Measurements from ENCODE around the gene CWC27. TPM values are rescaled to one million over a fixed set of nuclear protein-coding genes. Genes with fewer than 3 reads are reported as not detected.

The CWC27 gene
- total RNA-seq, 6 donors from 2014 or later = 8.0 to 21.2 (median 14.6) TPM

DNA sequence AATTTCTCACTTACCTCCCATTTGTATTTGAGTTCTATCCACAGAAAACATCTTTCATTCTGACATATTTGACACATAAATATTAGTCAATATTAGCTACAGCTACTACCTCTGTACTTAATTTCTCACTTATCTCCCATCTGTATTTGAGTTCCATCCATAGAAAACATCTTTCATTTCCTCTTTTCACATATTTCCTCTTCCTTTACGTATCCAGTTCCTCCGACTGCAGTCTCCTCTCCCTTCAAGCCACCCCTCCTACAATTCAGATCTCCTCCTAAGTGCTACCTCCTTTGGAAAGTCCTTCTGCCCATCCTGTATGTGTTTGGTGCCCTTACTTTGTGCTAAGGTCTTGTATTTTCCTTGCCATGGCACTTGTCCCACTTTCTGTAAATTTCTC is 1.8 kb upstream of the CWC27 start:
- H3K4me1 ChIP-seq = peaks cover 32 to 51% (median 34%) of the 10 kb centered on the region in 4 donors
- 53 to 58% methylated on average over 2 of the region's 2 CpGs for WGBS, 2 donors
- ATAC-seq (ENCODE audit: low FRiP score in 2 of 2) (no peak), DNase-seq (no peak)
- no peaks in the 10 kb centered on the region for H3K27me3 ChIP-seq
- H3K27ac ChIP-seq = peak overlapping the region in 1 of 4 donors; percentile 4
- H3K36me3 ChIP-seq = peaks cover 0 to 15% (median 0%) of the 10 kb centered on the region in 4 donors
- TF ChIP-seq EP300 (IDR thresholded peaks at IDR 0.05) = no peak
- TF ChIP-seq, protein P1, sequence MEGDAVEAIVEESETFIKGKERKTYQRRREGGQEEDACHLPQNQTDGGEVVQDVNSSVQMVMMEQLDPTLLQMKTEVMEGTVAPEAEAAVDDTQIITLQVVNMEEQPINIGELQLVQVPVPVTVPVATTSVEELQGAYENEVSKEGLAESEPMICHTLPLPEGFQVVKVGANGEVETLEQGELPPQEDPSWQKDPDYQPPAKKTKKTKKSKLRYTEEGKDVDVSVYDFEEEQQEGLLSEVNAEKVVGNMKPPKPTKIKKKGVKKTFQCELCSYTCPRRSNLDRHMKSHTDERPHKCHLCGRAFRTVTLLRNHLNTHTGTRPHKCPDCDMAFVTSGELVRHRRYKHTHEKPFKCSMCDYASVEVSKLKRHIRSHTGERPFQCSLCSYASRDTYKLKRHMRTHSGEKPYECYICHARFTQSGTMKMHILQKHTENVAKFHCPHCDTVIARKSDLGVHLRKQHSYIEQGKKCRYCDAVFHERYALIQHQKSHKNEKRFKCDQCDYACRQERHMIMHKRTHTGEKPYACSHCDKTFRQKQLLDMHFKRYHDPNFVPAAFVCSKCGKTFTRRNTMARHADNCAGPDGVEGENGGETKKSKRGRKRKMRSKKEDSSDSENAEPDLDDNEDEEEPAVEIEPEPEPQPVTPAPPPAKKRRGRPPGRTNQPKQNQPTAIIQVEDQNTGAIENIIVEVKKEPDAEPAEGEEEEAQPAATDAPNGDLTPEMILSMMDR (IDR thresholded peaks at IDR 0.05) = no peak
- no peak for TF ChIP-seq POLR2AphosphoS5 (IDR thresholded peaks at IDR 0.05)
- TF ChIP-seq POLR2A (IDR thresholded peaks at IDR 0.05) = no peak
- no peaks in the 10 kb centered on the region for H3K9me3 ChIP-seq
- H3K4me3 ChIP-seq = peak overlapping the region in 3 of 4 donors; percentile 76 to 82 (median 81)

DNA sequence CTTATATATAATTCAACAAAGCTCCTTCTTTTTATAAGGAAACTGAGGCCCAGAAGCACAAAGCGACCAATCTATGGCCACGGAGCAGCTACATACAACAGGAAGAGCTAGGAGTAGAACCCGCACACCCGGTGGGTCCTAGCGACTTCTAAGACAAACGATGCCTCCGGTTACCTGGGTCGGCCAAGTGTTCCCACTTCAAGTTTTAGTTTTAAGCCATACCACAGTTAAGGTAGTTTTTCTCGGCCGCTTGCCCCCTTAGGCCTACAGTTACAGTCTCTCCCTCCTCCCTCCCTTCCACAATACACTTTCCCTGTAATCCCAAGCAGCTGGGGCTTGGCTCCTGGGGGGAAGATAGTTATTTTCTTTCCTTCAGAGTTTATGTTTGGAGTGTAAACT is 772 bp upstream of the CWC27 start:
- Histone ChIP-seq H3K4me1 (peaks cover 32 to 51% (median 34%) of the 10 kb centered on the region in 4 donors), H3K27ac (peak overlapping the region; percentile 79 to 92 (median 86)), H3K27me3 (no peaks in the 10 kb centered on the region), H3K9me3 (no peaks in the 10 kb centered on the region), H3K4me3 (peak overlapping the region; percentile 53 to 82 (median 78)), H3K36me3 (peaks cover 0 to 15% (median 0%) of the 10 kb centered on the region in 4 donors)
- ATAC-seq (ENCODE audit: low FRiP score in 2 of 2) (peak; percentile 44 to 52), DNase-seq (peak in 1 of 2 donors; percentile 22)
- TF ChIP-seq POLR2AphosphoS5 (IDR thresholded peaks at IDR 0.05) = no peak
- TF ChIP-seq, protein P1 (IDR thresholded peaks at IDR 0.05) = no peak
- TF ChIP-seq EP300 (IDR thresholded peaks at IDR 0.05) = no peak
- TF ChIP-seq POLR2A (IDR thresholded peaks at IDR 0.05) = no peak
- WGBS, 2 donors = 1% methylated on average over 10 of the region's 10 CpGs

DNA sequence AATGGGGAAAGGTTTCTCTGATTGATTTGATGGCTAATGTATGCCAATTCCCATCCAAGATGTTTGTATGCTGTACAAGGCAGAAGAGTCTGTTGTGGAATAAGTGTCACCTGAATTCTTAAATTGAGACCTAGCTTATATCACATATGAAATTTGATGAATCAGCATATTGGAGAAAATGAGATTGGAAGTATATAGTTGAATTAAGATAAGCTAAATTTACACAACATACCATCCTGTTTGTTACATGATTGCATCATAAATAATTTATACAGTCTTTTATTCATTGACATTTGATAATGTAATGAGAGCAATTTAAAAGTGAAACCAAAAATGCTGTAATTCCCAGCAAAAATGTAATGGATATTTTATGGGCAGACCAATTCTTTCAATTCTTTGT is 1.1 kb downstream of the CWC27 start:
- no peaks in the 10 kb centered on the region for H3K27me3 ChIP-seq
- DNase-seq = no peak
- no peaks in the 10 kb centered on the region for H3K36me3 ChIP-seq
- peaks cover 32 to 45% (median 34%) of the 10 kb centered on the region in 4 donors for H3K4me1 ChIP-seq
- no peak overlapping the region for H3K27ac ChIP-seq
- peak overlapping the region; percentile 76 to 82 (median 81) for H3K4me3 ChIP-seq
- ATAC-seq (ENCODE audit: low FRiP score in 2 of 2) = no peak
- TF ChIP-seq POLR2AphosphoS5 (IDR thresholded peaks at IDR 0.05) = no peak
- no peak for TF ChIP-seq POLR2A (IDR thresholded peaks at IDR 0.05)
- H3K9me3 ChIP-seq = no peaks in the 10 kb centered on the region

DNA sequence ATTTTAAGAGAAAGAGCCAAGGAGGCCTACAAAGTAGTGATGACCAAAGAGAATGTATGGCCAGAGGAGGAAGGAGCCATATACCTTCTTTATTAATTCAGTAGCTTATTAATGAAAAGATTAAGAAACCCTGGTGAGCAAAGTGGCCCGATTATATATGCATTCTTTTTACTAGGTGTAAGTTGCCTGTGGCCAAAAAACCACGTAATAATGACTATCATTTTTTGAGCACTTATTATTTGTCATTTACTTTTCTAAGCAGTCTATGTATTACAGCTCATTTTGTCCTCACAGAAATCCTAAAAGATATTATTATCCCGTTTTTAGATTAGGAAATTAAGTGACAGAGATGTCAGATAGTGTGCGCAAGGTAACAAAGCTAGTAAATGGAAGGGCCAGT is 3.0 kb downstream of the CWC27 start:
- 82 to 86% methylated on average over 4 of the region's 4 CpGs for WGBS, 2 donors
- no peak overlapping the region for H3K27ac ChIP-seq
- H3K4me3 ChIP-seq = no peak overlapping the region
- DNase-seq (no peak), ATAC-seq (ENCODE audit: low FRiP score in 2 of 2) (no peak)
- TF ChIP-seq POLR2AphosphoS5 (IDR thresholded peaks at IDR 0.05) = no peak
- TF ChIP-seq, protein P1 (IDR thresholded peaks at IDR 0.05) = no peak
- TF ChIP-seq POLR2A (IDR thresholded peaks at IDR 0.05) = no peak
- TF ChIP-seq EP300 (IDR thresholded peaks at IDR 0.05) = no peak
- H3K36me3 ChIP-seq = peaks cover 0 to 8% (median 0%) of the 10 kb centered on the region in 4 donors
- no peaks in the 10 kb centered on the region for H3K27me3 ChIP-seq
- H3K9me3 ChIP-seq = no peaks in the 10 kb centered on the region
- H3K4me1 ChIP-seq = peaks cover 22 to 27% (median 24%) of the 10 kb centered on the region in 4 donors

DNA sequence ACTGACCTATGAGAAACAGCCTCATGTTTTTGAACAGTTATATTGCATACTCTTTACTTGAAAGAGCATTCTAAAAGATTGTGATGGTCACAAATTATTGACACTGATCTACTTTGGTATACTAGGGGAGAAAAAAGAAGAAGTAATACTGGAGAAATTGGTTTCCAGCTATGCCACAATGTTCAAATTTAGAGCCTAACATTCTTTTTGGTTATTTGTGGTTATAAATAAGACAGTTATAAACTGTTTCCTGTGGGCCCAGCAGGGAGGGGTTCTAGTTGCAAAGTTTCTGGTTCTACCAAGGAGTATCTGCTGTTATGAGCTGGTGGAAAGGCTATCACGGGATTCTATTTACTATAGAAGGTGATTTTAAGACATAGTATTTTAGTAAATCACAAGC is 4.8 kb downstream of the CWC27 start:
- H3K27ac ChIP-seq = no peak overlapping the region
- peaks cover 13 to 17% (median 14%) of the 10 kb centered on the region in 4 donors for H3K4me1 ChIP-seq
- TF ChIP-seq POLR2A (IDR thresholded peaks at IDR 0.05) (no peak), POLR2AphosphoS5 (IDR thresholded peaks at IDR 0.05) (no peak), EP300 (IDR thresholded peaks at IDR 0.05) (no peak)
- TF ChIP-seq, protein P1 (IDR thresholded peaks at IDR 0.05) = no peak
- no peaks in the 10 kb centered on the region for H3K27me3 ChIP-seq
- no peaks in the 10 kb centered on the region for H3K9me3 ChIP-seq
- H3K4me3 ChIP-seq = no peak overlapping the region
- DNase-seq (no peak), ATAC-seq (ENCODE audit: low FRiP score in 2 of 2) (no peak)
- peaks cover 0 to 8% (median 0%) of the 10 kb centered on the region in 4 donors for H3K36me3 ChIP-seq
- 68 to 74% methylated on average over 1 of the region's 1 CpG for WGBS, 2 donors

All from upper lobe of left lung (tissue), 6 donors.